Right lobe of liver (tissue), 4 donors: ENCODE data around the gene CD99.

Experiments
- POLR2A ChIP-seq: fragments of 450-650 bp; IDR thresholded peaks from one replicate; pipeline ENCODE4 v1.6.1; 2017; ENCODE audit warnings: antibody characterized with exemption, mild to moderate bottlenecking
- TF ChIP-seq, protein P1 (sequence below), 4 donors: fragments of 200-600 bp in 3 of 4; fragments of 450-650 bp in 1 of 4; IDR thresholded peaks; one replicate each; pipeline versions ENCODE4 v1.5.1 to v1.8.0; 2016 to 2022; ENCODE audit warnings: antibody characterized with exemption in 4 of 4, mild to moderate bottlenecking in 2 of 4
- donor health status: DM: no; HTN: no; CAD: no.
- donor health status: DM: no; HTN: no; CAD: no.
- donor health status: DM: no; HTN: yes; CAD: no.

DNA sequence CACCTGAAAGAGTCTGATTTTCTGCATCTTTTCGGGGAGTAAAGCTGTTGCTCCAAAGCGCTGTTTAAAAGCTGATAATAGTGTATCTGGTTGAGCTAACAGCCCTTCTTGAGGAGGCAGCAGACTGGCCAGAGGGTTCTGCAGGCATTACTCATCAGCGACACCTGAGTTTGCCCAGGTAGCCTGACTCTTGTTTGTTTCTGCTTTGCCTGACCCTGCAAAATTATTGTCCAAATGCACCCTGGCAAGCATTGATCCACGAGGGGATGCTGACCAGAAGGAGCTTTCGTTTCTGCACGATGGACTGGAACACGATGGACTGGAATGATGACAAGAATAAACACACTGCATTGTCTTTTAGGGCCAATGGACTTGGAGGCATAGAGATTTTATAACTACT is 6.2 kb downstream of the CD99 start:
- TF ChIP-seq, protein P1, sequence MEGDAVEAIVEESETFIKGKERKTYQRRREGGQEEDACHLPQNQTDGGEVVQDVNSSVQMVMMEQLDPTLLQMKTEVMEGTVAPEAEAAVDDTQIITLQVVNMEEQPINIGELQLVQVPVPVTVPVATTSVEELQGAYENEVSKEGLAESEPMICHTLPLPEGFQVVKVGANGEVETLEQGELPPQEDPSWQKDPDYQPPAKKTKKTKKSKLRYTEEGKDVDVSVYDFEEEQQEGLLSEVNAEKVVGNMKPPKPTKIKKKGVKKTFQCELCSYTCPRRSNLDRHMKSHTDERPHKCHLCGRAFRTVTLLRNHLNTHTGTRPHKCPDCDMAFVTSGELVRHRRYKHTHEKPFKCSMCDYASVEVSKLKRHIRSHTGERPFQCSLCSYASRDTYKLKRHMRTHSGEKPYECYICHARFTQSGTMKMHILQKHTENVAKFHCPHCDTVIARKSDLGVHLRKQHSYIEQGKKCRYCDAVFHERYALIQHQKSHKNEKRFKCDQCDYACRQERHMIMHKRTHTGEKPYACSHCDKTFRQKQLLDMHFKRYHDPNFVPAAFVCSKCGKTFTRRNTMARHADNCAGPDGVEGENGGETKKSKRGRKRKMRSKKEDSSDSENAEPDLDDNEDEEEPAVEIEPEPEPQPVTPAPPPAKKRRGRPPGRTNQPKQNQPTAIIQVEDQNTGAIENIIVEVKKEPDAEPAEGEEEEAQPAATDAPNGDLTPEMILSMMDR (IDR thresholded peaks at IDR 0.05), result no peak
- no peak for TF ChIP-seq POLR2A
